Neural cell (in vitro differentiated cells): Measurements from ENCODE around the gene LANCL3. TPM values are rescaled to one million over a fixed set of nuclear protein-coding genes. Genes with fewer than 3 reads are reported as not detected.

Source experiments
- H2AFZ ChIP-seq: fragments of 200-600, 300-800 bp; sonication (generic), shearing (Covaris generic); 2 replicates; pipeline ENCODE4 v1.6.0; 2014; ENCODE audit warnings: low read depth, mild to moderate bottlenecking, antibody characterized with exemption, low read length, moderate library complexity
- H3F3A ChIP-seq: fragments of 200-600 bp; shearing (Covaris generic); 2 replicates; pipeline ENCODE4 v1.6.1; 2016; ENCODE audit warnings: mild to moderate bottlenecking, moderate library complexity, mixed read lengths, antibody characterized with exemption, low read length; ENCODE audit not compliant: insufficient read depth, poor library complexity, severe bottlenecking
- H3K27ac ChIP-seq: fragments of 200-600, 300-800 bp; sonication (generic), shearing (Covaris generic); 2 replicates; pipeline ENCODE4 v1.5.1; 2014; ENCODE audit warnings: mild to moderate bottlenecking, low read length, moderate library complexity
- H3K27me3 ChIP-seq: fragments of 300-800, 200-600 bp; sonication (generic), shearing (Covaris generic); 2 replicates; pipeline ENCODE4 v1.6.0; 2014; ENCODE audit warnings: mild to moderate bottlenecking, low read depth, low read length, moderate library complexity; ENCODE audit not compliant: insufficient read depth
- H3K36me3 ChIP-seq: fragments of 300-800, 200-600 bp; sonication (generic), shearing (Covaris generic); 2 replicates; pipeline ENCODE4 v1.5.1; 2014; ENCODE audit warnings: mild to moderate bottlenecking, antibody characterized with exemption, low read length, moderate library complexity; ENCODE audit not compliant: insufficient read depth
- H3K4me2 ChIP-seq: fragments of 300-800, 200-600 bp; sonication (generic), shearing (Covaris generic); 2 replicates; pipeline ENCODE4 v1.6.0; 2014; ENCODE audit warnings: mild to moderate bottlenecking, low read length
- H3K4me3 ChIP-seq: fragments of 300-800, 200-600 bp; sonication (generic), shearing (Covaris generic); 2 replicates; pipeline ENCODE4 v1.5.1; 2014; ENCODE audit warnings: mild to moderate bottlenecking, low read length, moderate library complexity
- H3K79me2 ChIP-seq: fragments of 200-600 bp; shearing (Covaris generic); replicated peaks from 2 replicates; pipeline ENCODE4 v1.6.0; 2014; ENCODE audit warnings: mild to moderate bottlenecking, low read length, moderate library complexity; ENCODE audit not compliant: insufficient read depth
- H3K9ac ChIP-seq: fragments of 300-800, 200-600 bp; sonication (generic), shearing (Covaris generic); 2 replicates; pipeline ENCODE4 v1.6.1; 2016; ENCODE audit warnings: mild to moderate bottlenecking, low read length, mixed read lengths
- H3K9me2 ChIP-seq: fragments of 200-600 bp; shearing (Covaris generic); 2 replicates; pipeline ENCODE4 v1.6.1; 2016; ENCODE audit warnings: mild to moderate bottlenecking, low read length, mixed read lengths; ENCODE audit not compliant: insufficient read depth
- H3K9me3 ChIP-seq: fragments of 200-600, 300-800 bp; sonication (generic), shearing (Covaris generic); 2 replicates; pipeline ENCODE4 v1.6.1; 2016; ENCODE audit warnings: mild to moderate bottlenecking, mixed run types, low read length, moderate library complexity, mixed read lengths
- H4K20me1 ChIP-seq: fragments of 200-600 bp; shearing (Covaris generic); 2 replicates; pipeline ENCODE4 v1.6.1; 2016; ENCODE audit warnings: mild to moderate bottlenecking, mixed run types; ENCODE audit not compliant: insufficient read depth
- CTCF ChIP-seq: fragments of 450-650 bp; IDR thresholded peaks from 2 replicates; pipeline ENCODE4 v1.5.1; 2014; ENCODE audit warnings: antibody characterized with exemption, mild to moderate bottlenecking, moderate library complexity; ENCODE audit not compliant: poor library complexity, severe bottlenecking
- EP300 ChIP-seq: fragments of 450-650 bp; conservative IDR thresholded peaks from 2 replicates; pipeline ENCODE4 v1.6.1; 2014; ENCODE audit warnings: antibody characterized with exemption, mild to moderate bottlenecking, moderate library complexity; ENCODE audit not compliant: poor library complexity, severe bottlenecking
- EZH2 ChIP-seq: fragments of 200-600, 300-800 bp; shearing (Covaris generic), sonication (generic); IDR thresholded peaks from 2 replicates; pipeline ENCODE4 v1.6.1; 2014; ENCODE audit warnings: antibody characterized with exemption, low read length, borderline replicate concordance, mild to moderate bottlenecking; ENCODE audit not compliant: insufficient read depth, poor library complexity, severe bottlenecking
- MXI1 ChIP-seq: fragments of 450-650 bp; conservative IDR thresholded peaks from 2 replicates; pipeline ENCODE4 v1.6.1; 2014; ENCODE audit warnings: antibody characterized with exemption, mild to moderate bottlenecking; ENCODE audit not compliant: poor library complexity, severe bottlenecking
- POLR2AphosphoS5 ChIP-seq: IDR thresholded peaks from 2 replicates; pipeline ENCODE4 v1.6.1; 2012
- RAD21 ChIP-seq: fragments of 450-650 bp; conservative IDR thresholded peaks from 2 replicates; pipeline ENCODE4 v1.6.1; 2014; ENCODE audit warnings: antibody characterized with exemption, mild to moderate bottlenecking, moderate library complexity
- REST ChIP-seq: IDR thresholded peaks from 2 replicates; pipeline ENCODE4 v1.6.1; 2012; ENCODE audit warnings: borderline replicate concordance
- SMC3 ChIP-seq: fragments of 450-650 bp; conservative IDR thresholded peaks from 2 replicates; pipeline ENCODE4 v1.6.1; 2014; ENCODE audit warnings: antibody characterized with exemption, mild to moderate bottlenecking, moderate library complexity; ENCODE audit not compliant: poor library complexity
- TAF1 ChIP-seq: IDR thresholded peaks from 2 replicates; pipeline ENCODE4 v1.6.1; 2012; ENCODE audit warnings: low read depth
- polyA plus RNA-seq: library from polyadenylated mRNA; depleted of rRNA; stranded (reverse); fragments of >200 nt; gene quantifications from 2 replicates; pipeline ENCODE4 v1.2.3, GENCODE V29; 2014

LANCL3 gene
- polyA plus RNA-seq, 1 donor from 2014 or later = 0.35 TPM

GRCh38 chrX:37603938-37604409, 32.5 kb downstream of the LANCL3 start:
- H3K27ac ChIP-seq = no peak overlapping the region
- no peak overlapping the region for H3K4me2 ChIP-seq
- no peaks in the 10 kb centered on the region for H3K9me3 ChIP-seq
- H3K9ac ChIP-seq = no peak overlapping the region
- TF ChIP-seq EP300 = no peak
- no peaks in the 10 kb centered on the region for H3K36me3 ChIP-seq
- H3F3A ChIP-seq = no peaks in the 10 kb centered on the region
- H4K20me1 ChIP-seq = no peaks in the 10 kb centered on the region
- H3K9me2 ChIP-seq = no peaks in the 10 kb centered on the region
- no peaks in the 10 kb centered on the region for H3K79me2 ChIP-seq
- no peak overlapping the region for H2AFZ ChIP-seq
- no peaks in the 10 kb centered on the region for H3K27me3 ChIP-seq
- H3K4me3 ChIP-seq = no peak overlapping the region

- no peak overlapping the region for H2AFZ ChIP-seq
- no peaks in the 10 kb centered on the region for H3K9me3 ChIP-seq
- no peaks in the 10 kb centered on the region for H3K9me2 ChIP-seq
- H3F3A ChIP-seq = no peaks in the 10 kb centered on the region
- H4K20me1 ChIP-seq = no peaks in the 10 kb centered on the region
- H3K27me3 ChIP-seq = no peaks in the 10 kb centered on the region
- H3K4me2 ChIP-seq = no peak overlapping the region
- H3K4me3 ChIP-seq = no peak overlapping the region
- TF ChIP-seq SMC3 (no peak), REST (no peak), CTCF (no peak), EP300 (no peak), TAF1 (no peak), EZH2 (no peak), RAD21 (no peak), MXI1 (no peak), POLR2AphosphoS5 (no peak)
- no peaks in the 10 kb centered on the region for H3K79me2 ChIP-seq
- no peaks in the 10 kb centered on the region for H3K36me3 ChIP-seq
- H3K27ac ChIP-seq = peak overlapping the region; percentile 31
- no peak overlapping the region for H3K9ac ChIP-seq
Measured at GRCh38 chrX:37607243-37607642, 35.8 kb downstream of the LANCL3 start.

GRCh38 chrX:37608156-37608555, 36.7 kb downstream of the LANCL3 start:
- Histone ChIP-seq H3K36me3 (no peaks in the 10 kb centered on the region), H3K4me3 (no peak overlapping the region), H3K79me2 (no peaks in the 10 kb centered on the region), H3K9ac (no peak overlapping the region), H3K4me2 (no peak overlapping the region), H4K20me1 (no peaks in the 10 kb centered on the region), H3K9me3 (no peaks in the 10 kb centered on the region), H3K27me3 (no peaks in the 10 kb centered on the region), H3K27ac (no peak overlapping the region), H3F3A (no peaks in the 10 kb centered on the region), H2AFZ (no peak overlapping the region), H3K9me2 (no peaks in the 10 kb centered on the region)
- TF ChIP-seq RAD21 (no peak), MXI1 (no peak), REST (no peak), POLR2AphosphoS5 (no peak), CTCF (no peak), EP300 (no peak), EZH2 (no peak), SMC3 (no peak), TAF1 (no peak)
